ENCODE measurements around the gene SPOCK2.

SPOCK2 gene

DNA sequence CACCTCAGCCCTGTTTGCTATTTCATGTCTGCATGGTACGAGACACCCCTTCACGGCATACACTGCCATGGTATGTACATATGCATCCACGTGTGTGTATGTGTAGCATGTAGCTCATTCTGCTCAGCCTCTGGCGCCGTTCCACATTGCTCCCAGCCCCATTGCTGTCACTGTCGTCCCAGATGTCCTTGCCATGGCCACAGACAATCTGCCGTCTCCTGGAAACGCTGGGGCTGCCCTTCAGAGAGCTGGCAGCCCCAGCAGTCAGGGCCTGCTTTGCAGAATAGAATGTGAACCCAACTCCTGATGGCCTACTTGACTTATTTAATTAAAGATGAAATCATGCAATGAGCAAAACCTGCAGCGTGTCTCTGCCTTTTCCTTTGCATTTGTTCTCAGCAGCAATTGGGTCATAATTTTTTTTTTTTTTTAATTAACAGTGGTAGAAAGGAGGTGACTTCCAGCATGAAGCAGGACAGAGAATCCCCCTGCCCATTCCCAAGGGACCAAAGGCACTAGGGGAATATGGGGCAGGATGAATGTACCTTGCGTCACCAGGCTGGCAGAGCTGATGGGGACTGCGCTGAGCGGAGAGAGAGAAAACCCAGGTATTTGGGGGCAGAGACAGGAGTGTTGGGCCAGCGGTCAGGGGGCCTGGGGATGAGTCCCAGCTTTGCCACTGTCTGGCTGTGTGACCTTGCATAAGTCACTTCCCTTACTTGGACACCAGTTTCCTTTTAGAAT is 75.0 kb downstream of the SPOCK2 start:
- no peak for TF ChIP-seq CTCF (IDR thresholded peaks at IDR 0.05; ENCODE audit: low read depth, low read length)
- no peaks in the 10 kb centered on the region for H3K27me3 ChIP-seq (ENCODE audit: insufficient read depth, low read depth, severe bottlenecking)
- no peak overlapping the region for H3K4me3 ChIP-seq (ENCODE audit: low read depth, low read length)
- H3K27ac ChIP-seq = no peak overlapping the region
- H3K36me3 ChIP-seq = no peaks in the 10 kb centered on the region; the same call in 1 of the 2 replicates
- H3K9me3 ChIP-seq (ENCODE audit: severe bottlenecking) = no peaks in the 10 kb centered on the region
- no peak for DNase-seq

- H3K4me3 ChIP-seq (ENCODE audit: low read depth, low read length) = no peak overlapping the region
- no peak for DNase-seq
- H3K9me3 ChIP-seq (ENCODE audit: severe bottlenecking) = no peaks in the 10 kb centered on the region
- no peak overlapping the region for H3K27ac ChIP-seq
- no peak for TF ChIP-seq CTCF (IDR thresholded peaks at IDR 0.05; ENCODE audit: low read depth, low read length)
- no peaks in the 10 kb centered on the region; the same call in 1 of the 2 replicates for H3K36me3 ChIP-seq
- no peaks in the 10 kb centered on the region for H3K27me3 ChIP-seq (ENCODE audit: insufficient read depth, low read depth, severe bottlenecking)
Observed at GRCh38 chr10:72012796-72013195, 75.6 kb downstream of the SPOCK2 start.

DNA sequence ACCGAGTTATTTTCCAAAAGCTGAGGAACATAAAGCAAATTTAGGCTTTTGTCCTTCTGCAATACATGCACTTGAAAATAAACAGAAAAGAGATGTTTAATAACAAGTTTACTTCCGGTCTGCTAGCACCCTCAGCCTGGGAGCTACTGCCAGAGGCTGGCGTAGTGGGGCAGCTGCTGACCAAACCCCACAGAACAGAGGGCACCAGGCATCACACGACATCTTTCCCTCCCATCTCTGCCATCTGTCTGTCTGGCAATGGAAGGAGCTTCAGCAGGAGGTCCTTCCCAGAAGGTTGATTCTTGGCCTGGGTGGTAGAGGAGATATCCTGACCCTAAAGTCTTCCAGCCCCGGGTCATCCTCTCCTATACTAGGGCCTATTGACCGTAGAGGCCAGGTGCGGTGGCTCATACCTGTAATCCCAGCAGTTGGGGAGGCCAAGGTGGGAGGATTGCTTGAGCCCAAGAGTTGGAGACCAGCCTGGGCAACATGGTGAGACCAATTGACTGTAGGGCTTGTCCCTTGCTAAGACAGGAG is 76.3 kb downstream of the SPOCK2 start:
- Histone ChIP-seq H3K9me3 (ENCODE audit: severe bottlenecking) (no peaks in the 10 kb centered on the region), H3K4me3 (ENCODE audit: low read depth, low read length) (no peak overlapping the region), H3K36me3 (no peaks in the 10 kb centered on the region; the same call in 1 of the 2 replicates), H3K27ac (no peak overlapping the region), H3K27me3 (ENCODE audit: insufficient read depth, low read depth, severe bottlenecking) (no peaks in the 10 kb centered on the region)
- TF ChIP-seq CTCF (IDR thresholded peaks at IDR 0.05; ENCODE audit: low read depth, low read length) = no peak
- DNase-seq = no peak

- Histone ChIP-seq H3K9me3 (ENCODE audit: severe bottlenecking) (no peaks in the 10 kb centered on the region), H3K4me3 (ENCODE audit: low read depth, low read length) (no peak overlapping the region), H3K27ac (no peak overlapping the region), H3K36me3 (no peaks in the 10 kb centered on the region; the same call in 1 of the 2 replicates), H3K27me3 (ENCODE audit: insufficient read depth, low read depth, severe bottlenecking) (no peaks in the 10 kb centered on the region)
- DNase-seq = no peak
- no peak for TF ChIP-seq CTCF (IDR thresholded peaks at IDR 0.05; ENCODE audit: low read depth, low read length)
Observed at GRCh38 chr10:72011468-72011867, 76.9 kb downstream of the SPOCK2 start.

GRCh38 chr10:72011016-72011415 is 77.3 kb downstream of the SPOCK2 start:
- DNase-seq = no peak
- H3K4me3 ChIP-seq (ENCODE audit: low read depth, low read length) = no peak overlapping the region
- H3K9me3 ChIP-seq (ENCODE audit: severe bottlenecking) = no peaks in the 10 kb centered on the region
- no peak for TF ChIP-seq CTCF (IDR thresholded peaks at IDR 0.05; ENCODE audit: low read depth, low read length)
- no peaks in the 10 kb centered on the region for H3K27me3 ChIP-seq (ENCODE audit: insufficient read depth, low read depth, severe bottlenecking)
- H3K36me3 ChIP-seq = no peaks in the 10 kb centered on the region; the same call in 1 of the 2 replicates
- H3K27ac ChIP-seq = no peak overlapping the region

Data from WERI-Rb-1 (cell line).